ENCODE results near the gene TPRG1.
A peak's percentile ranks its signal among the peaks of the same experiment; 100 is the strongest.

The TPRG1 gene

GRCh38 chr3:189171707-189172106 is at the start of gene TPRG1:
TSS of gene TPRG1 (plus strand) at chr3:189171971. CDS start at chr3:189207385, 35,414 bp downstream.
- DNase-seq: no peak

- no peak for DNase-seq
These were observed 49.7 kb upstream of the TPRG1 start for GRCh38 chr3:189122110-189122509.

- DNase-seq: no peak
These were observed 49.1 kb upstream of the TPRG1 start for GRCh38 chr3:189122526-189123205.

- peak; percentile 23 to 40 for DNase-seq
These were observed 48.0 kb upstream of the TPRG1 start for GRCh38 chr3:189123595-189124387.

GRCh38 chr3:189132231-189132671 is 39.5 kb upstream of the TPRG1 start:
- DNase-seq: no peak

GRCh38 chr3:189132839-189133238 is 38.9 kb upstream of the TPRG1 start:
- DNase-seq: no peak

GRCh38 chr3:189133768-189134167 is 38.0 kb upstream of the TPRG1 start:
- DNase-seq: no peak

GRCh38 chr3:189137416-189137815 is 34.4 kb upstream of the TPRG1 start:
- DNase-seq: no peak

GRCh38 chr3:189138901-189139610 is 32.7 kb upstream of the TPRG1 start:
- no peak for DNase-seq

- DNase-seq: peak in 1 of 2 experiments; percentile 18
These were observed 32.2 kb upstream of the TPRG1 start for GRCh38 chr3:189139611-189139940.

- DNase-seq: no peak
These were observed 29.2 kb upstream of the TPRG1 start for GRCh38 chr3:189142527-189142926.

GRCh38 chr3:189143321-189143720 is 28.4 kb upstream of the TPRG1 start:
- DNase-seq: no peak

- DNase-seq: no peak
These were observed 28.0 kb upstream of the TPRG1 start for GRCh38 chr3:189143771-189144170.

GRCh38 chr3:189144645-189145044 is 27.1 kb upstream of the TPRG1 start:
- DNase-seq: peak in 1 of 2 experiments; percentile 31

- no peak for DNase-seq
These were observed 24.9 kb upstream of the TPRG1 start for GRCh38 chr3:189146848-189147247.

- peak; percentile 64 to 74 for DNase-seq
These were observed 23.7 kb upstream of the TPRG1 start for GRCh38 chr3:189148081-189148507.

GRCh38 chr3:189149203-189149602 is 22.6 kb upstream of the TPRG1 start:
- no peak for DNase-seq

GRCh38 chr3:189157232-189158007 is 14.4 kb upstream of the TPRG1 start:
- DNase-seq: peak in 1 of 2 experiments; percentile 32

GRCh38 chr3:189158034-189158433 is 13.7 kb upstream of the TPRG1 start:
- no peak for DNase-seq

- no peak for DNase-seq
These were observed 11.1 kb upstream of the TPRG1 start for GRCh38 chr3:189160519-189161309.

- DNase-seq: no peak
These were observed 6.6 kb upstream of the TPRG1 start for GRCh38 chr3:189165092-189165612.

- no peak for DNase-seq
These were observed 5.5 kb upstream of the TPRG1 start for GRCh38 chr3:189166321-189166720.
